DND-41 (cell line): ENCODE results near the gene NKAIN2.

Source experiments
- EZH2 ChIP-seq: IDR thresholded peaks from 3 replicates; pipeline ENCODE4 v1.6.1; 2012; ENCODE audit warnings: borderline replicate concordance, low read depth, mild to moderate bottlenecking, moderate library complexity, low read length, inconsistent platforms; ENCODE audit not compliant: severe bottlenecking
- TF ChIP-seq, protein P1 (sequence below): IDR thresholded peaks from 2 replicates; pipeline ENCODE4 v1.5.1; 2012; ENCODE audit warnings: borderline replicate concordance, low read length, moderate library complexity, mild to moderate bottlenecking; ENCODE audit not compliant: poor library complexity, severe bottlenecking; ENCODE audit errors: extremely low read depth

DNA sequence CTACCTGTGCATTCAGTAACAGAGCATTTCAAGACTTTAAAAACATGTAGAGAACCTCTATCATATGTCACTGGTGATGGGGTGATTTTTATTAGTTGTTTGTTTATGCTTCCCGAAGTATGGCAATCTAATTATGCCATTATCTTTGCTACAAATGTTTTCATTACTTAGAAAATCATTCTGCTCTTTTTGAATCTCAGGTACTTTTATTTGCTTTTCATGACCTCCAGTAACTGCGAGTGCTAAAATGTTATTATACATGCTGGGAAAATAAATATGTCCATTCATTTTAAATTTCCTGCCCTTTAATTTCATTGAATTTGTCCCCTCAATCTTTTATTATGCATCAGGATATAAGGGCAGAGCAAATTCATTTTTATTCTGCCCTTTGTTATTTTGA, 515.7 kb downstream of the NKAIN2 start:
- TF ChIP-seq, protein P1, sequence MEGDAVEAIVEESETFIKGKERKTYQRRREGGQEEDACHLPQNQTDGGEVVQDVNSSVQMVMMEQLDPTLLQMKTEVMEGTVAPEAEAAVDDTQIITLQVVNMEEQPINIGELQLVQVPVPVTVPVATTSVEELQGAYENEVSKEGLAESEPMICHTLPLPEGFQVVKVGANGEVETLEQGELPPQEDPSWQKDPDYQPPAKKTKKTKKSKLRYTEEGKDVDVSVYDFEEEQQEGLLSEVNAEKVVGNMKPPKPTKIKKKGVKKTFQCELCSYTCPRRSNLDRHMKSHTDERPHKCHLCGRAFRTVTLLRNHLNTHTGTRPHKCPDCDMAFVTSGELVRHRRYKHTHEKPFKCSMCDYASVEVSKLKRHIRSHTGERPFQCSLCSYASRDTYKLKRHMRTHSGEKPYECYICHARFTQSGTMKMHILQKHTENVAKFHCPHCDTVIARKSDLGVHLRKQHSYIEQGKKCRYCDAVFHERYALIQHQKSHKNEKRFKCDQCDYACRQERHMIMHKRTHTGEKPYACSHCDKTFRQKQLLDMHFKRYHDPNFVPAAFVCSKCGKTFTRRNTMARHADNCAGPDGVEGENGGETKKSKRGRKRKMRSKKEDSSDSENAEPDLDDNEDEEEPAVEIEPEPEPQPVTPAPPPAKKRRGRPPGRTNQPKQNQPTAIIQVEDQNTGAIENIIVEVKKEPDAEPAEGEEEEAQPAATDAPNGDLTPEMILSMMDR: no peak
- TF ChIP-seq EZH2: no peak
